ENCODE results near the gene IRAK4. TPM values are rescaled to one million over a fixed set of nuclear protein-coding genes. Genes with fewer than 3 reads are reported as not detected.

The IRAK4 gene
- total RNA-seq, 4 donors from 2014 or later: 13.6 to 24.0 (median 20.6) TPM

DNA sequence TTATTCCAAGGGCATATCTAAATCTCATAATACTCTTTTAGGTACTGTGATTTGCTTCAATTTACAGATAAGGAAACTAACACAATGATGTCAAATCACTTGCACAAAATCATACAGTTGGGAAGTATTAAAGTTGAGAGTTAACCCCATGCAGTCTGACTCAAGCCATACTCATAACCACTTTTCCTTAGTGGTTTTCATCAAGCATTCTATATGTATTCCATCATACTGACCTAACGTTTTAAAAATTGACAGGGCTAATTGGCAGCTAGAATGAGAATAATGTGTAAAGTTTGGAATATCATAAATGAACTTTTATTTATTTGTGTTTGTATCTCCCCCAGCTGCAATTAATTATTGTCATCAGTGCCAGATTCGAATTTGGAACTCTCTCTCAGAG is 21.1 kb upstream of the IRAK4 start:
- H3K4me3 ChIP-seq: no peak overlapping the region
- H3K27me3 ChIP-seq: no peaks in the 10 kb centered on the region
- no peak overlapping the region for H3K27ac ChIP-seq (replicated peaks in 1 of 4)
- H3K4me1 ChIP-seq: no peaks in the 10 kb centered on the region
- DNase-seq (ENCODE audit: extremely low spot score): no peak
- 57% methylated on average over 2 of the region's 2 CpGs for WGBS
- no peak for TF ChIP-seq POLR2A (IDR thresholded peaks at IDR 0.05; ENCODE audit: low read depth)
- TF ChIP-seq POLR2AphosphoS5 (IDR thresholded peaks at IDR 0.05): no peak
- TF ChIP-seq EP300 (IDR thresholded peaks at IDR 0.05): no peak
- TF ChIP-seq, protein P1, sequence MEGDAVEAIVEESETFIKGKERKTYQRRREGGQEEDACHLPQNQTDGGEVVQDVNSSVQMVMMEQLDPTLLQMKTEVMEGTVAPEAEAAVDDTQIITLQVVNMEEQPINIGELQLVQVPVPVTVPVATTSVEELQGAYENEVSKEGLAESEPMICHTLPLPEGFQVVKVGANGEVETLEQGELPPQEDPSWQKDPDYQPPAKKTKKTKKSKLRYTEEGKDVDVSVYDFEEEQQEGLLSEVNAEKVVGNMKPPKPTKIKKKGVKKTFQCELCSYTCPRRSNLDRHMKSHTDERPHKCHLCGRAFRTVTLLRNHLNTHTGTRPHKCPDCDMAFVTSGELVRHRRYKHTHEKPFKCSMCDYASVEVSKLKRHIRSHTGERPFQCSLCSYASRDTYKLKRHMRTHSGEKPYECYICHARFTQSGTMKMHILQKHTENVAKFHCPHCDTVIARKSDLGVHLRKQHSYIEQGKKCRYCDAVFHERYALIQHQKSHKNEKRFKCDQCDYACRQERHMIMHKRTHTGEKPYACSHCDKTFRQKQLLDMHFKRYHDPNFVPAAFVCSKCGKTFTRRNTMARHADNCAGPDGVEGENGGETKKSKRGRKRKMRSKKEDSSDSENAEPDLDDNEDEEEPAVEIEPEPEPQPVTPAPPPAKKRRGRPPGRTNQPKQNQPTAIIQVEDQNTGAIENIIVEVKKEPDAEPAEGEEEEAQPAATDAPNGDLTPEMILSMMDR (IDR thresholded peaks at IDR 0.05): no peak
- H3K9me3 ChIP-seq: no peaks in the 10 kb centered on the region
- intact Hi-C loops (cut with DNase I): no loop called here
- peaks cover 10 to 56% (median 27%) of the 10 kb centered on the region in 4 donors for H3K36me3 ChIP-seq

DNA sequence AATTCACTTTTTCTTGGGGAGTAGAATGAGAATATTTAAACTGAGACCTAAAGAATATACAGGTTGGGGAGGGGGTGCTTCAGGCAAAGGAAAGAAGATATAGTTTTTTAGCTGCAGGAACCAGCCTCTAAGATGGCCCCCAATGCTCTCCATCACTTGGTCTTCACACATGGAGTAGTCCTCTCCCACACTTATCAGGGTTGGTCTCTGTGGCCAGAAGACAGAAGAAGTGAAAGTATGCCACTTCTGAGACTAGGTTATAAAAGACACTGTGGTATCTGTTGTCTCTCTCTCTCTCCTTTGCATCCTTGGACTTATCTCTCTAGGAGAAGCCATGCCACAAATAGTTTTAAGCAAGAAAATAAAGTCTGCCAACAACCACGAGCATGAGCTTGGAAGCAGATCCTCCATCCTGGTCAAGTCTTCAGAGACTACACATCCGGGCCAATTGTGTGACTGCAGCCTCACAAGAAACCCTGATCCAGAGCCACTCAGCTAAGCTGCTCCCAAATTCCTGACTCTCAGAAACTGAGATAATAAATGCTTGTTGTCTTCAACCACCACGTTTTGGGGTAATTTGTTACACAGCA is 18.1 kb upstream of the IRAK4 start:
- Histone ChIP-seq H3K36me3 (peaks cover 15 to 73% (median 27%) of the 10 kb centered on the region in 4 donors), H3K27me3 (no peaks in the 10 kb centered on the region), H3K27ac (replicated peaks in 1 of 4) (no peak overlapping the region), H3K4me3 (no peak overlapping the region), H3K9me3 (no peaks in the 10 kb centered on the region), H3K4me1 (no peaks in the 10 kb centered on the region)
- 73% methylated on average over 3 of the region's 3 CpGs for WGBS
- DNase-seq (ENCODE audit: extremely low spot score): no peak
- intact Hi-C loops (cut with DNase I): no loop called here
- TF ChIP-seq POLR2AphosphoS5 (IDR thresholded peaks at IDR 0.05) (no peak), POLR2A (IDR thresholded peaks at IDR 0.05; ENCODE audit: low read depth) (no peak), EP300 (IDR thresholded peaks at IDR 0.05) (no peak)
- TF ChIP-seq, protein P1 (IDR thresholded peaks at IDR 0.05): no peak

DNA sequence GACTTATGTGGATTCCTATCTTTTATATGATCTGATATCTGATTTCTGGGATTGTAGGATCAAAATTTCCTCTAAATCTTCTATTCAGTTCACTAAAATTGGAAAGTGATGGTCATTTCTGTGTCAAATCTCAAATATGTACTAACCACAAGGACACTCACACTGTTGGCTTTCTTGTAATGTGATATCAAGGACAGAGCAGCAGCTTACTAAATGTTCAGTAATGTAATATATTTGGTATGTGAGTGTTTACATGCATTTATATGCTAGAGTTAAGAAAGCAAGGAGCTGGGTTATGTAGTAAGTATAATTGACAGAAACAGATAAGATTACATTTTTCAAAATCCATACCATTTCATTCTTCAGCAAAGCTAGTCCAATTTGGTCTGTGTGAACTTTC is 16.6 kb upstream of the IRAK4 start:
- no peaks in the 10 kb centered on the region for H3K9me3 ChIP-seq
- peaks cover 9 to 59% (median 20%) of the 10 kb centered on the region in 4 donors for H3K36me3 ChIP-seq
- no peaks in the 10 kb centered on the region for H3K27me3 ChIP-seq
- no peak for TF ChIP-seq EP300 (IDR thresholded peaks at IDR 0.05)
- no peak for TF ChIP-seq POLR2A (IDR thresholded peaks at IDR 0.05; ENCODE audit: low read depth)
- TF ChIP-seq, protein P1 (IDR thresholded peaks at IDR 0.05): no peak
- TF ChIP-seq POLR2AphosphoS5 (IDR thresholded peaks at IDR 0.05): no peak
- DNase-seq (ENCODE audit: extremely low spot score): no peak
- H3K4me1 ChIP-seq: no peaks in the 10 kb centered on the region
- H3K4me3 ChIP-seq: no peak overlapping the region
- H3K27ac ChIP-seq (replicated peaks in 1 of 4): no peak overlapping the region
- intact Hi-C loops (cut with DNase I): no loop called here

DNA sequence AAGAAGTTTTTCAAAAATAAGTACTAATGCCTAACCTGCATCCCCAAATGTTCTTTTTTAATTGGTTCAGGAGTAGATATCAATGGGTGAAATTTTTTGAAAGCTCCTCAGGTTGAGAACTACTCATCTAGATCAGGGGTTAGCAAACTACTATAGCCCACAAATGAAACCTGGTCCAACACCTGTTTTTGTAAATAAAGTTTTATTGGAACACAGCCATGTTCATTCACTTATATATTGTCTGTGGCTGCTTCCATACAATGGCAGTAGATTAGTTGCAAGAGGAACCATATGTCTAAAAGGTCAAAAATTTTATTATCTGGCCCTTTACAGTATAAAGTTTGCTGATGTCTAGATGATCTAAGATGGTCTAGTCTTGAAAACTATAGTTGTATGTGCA is 13.9 kb upstream of the IRAK4 start:
- Histone ChIP-seq H3K27me3 (no peaks in the 10 kb centered on the region), H3K27ac (replicated peaks in 1 of 4) (no peak overlapping the region), H3K4me3 (no peak overlapping the region), H3K9me3 (no peaks in the 10 kb centered on the region), H3K4me1 (no peaks in the 10 kb centered on the region), H3K36me3 (peaks cover 9 to 55% (median 20%) of the 10 kb centered on the region in 4 donors)
- TF ChIP-seq POLR2AphosphoS5 (IDR thresholded peaks at IDR 0.05): no peak
- TF ChIP-seq, protein P1 (IDR thresholded peaks at IDR 0.05): no peak
- no peak for TF ChIP-seq POLR2A (IDR thresholded peaks at IDR 0.05; ENCODE audit: low read depth)
- TF ChIP-seq EP300 (IDR thresholded peaks at IDR 0.05): no peak
- intact Hi-C loops (cut with DNase I): no loop called here
- DNase-seq (ENCODE audit: extremely low spot score): no peak

DNA sequence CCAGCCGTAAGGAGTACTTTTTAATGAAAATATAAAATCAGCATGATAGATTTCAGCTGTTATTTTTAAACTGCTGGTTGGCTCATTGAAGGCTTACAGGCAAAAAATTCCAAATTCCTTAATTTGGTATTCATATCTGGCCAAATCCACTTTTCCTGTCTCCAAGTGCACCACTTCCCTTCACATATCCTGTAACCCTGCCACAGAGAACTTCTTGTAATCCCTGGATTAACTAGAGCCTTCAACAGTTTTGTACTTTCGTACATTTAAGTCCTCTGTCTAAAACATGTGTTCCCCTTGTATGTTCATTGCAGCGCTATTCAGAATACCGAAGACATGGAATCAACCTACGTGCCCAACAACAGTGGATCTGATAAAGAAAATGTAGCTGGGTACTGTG is 9.7 kb upstream of the IRAK4 start:
- intact Hi-C loops (cut with DNase I): no loop called here
- WGBS: 82% methylated on average over 5 of the region's 5 CpGs
- no peaks in the 10 kb centered on the region for H3K9me3 ChIP-seq
- no peaks in the 10 kb centered on the region for H3K27me3 ChIP-seq
- no peak overlapping the region for H3K27ac ChIP-seq (replicated peaks in 1 of 4)
- DNase-seq (ENCODE audit: extremely low spot score): no peak
- TF ChIP-seq EP300 (IDR thresholded peaks at IDR 0.05): no peak
- TF ChIP-seq, protein P1 (IDR thresholded peaks at IDR 0.05): no peak
- peaks cover 0 to 7% (median 1%) of the 10 kb centered on the region in 4 donors for H3K4me1 ChIP-seq
- H3K36me3 ChIP-seq: peaks cover 0 to 22% (median 16%) of the 10 kb centered on the region in 4 donors
- no peak overlapping the region for H3K4me3 ChIP-seq

Data from esophagus muscularis mucosa (tissue), 4 donors.